Vagina (tissue), 2 donors: ENCODE measurements around the gene UPF3A.

ENCODE experiments used
- POLR2A ChIP-seq, 2 donors: fragments of 450-650 bp; IDR thresholded peaks; one replicate each; pipeline ENCODE4 v1.6.1; 2017; ENCODE audit warnings: antibody characterized with exemption in 2 of 2, mild to moderate bottlenecking in 2 of 2, moderate library complexity in 2 of 2
- TF ChIP-seq, protein P1 (sequence below), 3 experiments: fragments of 450-650 bp in 2 of 3; fragments of 200-600 bp in 1 of 3; sonication (generic) in 1 of 3; IDR thresholded peaks; one replicate each; pipeline ENCODE4 v1.5.1; 2017 to 2019; ENCODE audit warnings: antibody characterized with exemption in 3 of 3, mild to moderate bottlenecking in 2 of 3, moderate library complexity in 2 of 3

DNA sequence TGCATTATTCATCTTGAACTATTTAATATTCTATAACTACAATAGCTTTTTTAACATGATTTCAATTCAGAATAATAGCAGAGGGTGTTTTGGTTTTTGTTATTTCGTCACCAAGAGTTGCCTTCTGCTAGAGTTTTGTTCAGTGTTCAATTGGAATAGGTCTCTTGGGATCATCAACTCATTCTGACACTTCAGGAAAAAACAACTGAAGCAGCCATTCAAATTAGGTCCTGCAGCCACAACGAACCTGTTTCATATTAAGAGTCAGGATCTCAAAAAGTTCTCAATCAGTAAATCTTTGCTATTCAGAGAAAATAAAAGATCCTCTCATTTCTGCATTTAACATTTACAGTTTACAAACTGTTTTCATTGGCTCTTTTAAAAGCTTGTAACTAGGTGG is 30.5 kb downstream of the UPF3A start:
- TF ChIP-seq, protein P1, sequence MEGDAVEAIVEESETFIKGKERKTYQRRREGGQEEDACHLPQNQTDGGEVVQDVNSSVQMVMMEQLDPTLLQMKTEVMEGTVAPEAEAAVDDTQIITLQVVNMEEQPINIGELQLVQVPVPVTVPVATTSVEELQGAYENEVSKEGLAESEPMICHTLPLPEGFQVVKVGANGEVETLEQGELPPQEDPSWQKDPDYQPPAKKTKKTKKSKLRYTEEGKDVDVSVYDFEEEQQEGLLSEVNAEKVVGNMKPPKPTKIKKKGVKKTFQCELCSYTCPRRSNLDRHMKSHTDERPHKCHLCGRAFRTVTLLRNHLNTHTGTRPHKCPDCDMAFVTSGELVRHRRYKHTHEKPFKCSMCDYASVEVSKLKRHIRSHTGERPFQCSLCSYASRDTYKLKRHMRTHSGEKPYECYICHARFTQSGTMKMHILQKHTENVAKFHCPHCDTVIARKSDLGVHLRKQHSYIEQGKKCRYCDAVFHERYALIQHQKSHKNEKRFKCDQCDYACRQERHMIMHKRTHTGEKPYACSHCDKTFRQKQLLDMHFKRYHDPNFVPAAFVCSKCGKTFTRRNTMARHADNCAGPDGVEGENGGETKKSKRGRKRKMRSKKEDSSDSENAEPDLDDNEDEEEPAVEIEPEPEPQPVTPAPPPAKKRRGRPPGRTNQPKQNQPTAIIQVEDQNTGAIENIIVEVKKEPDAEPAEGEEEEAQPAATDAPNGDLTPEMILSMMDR (IDR thresholded peaks at IDR 0.05): no peak
- no peak for TF ChIP-seq POLR2A (IDR thresholded peaks at IDR 0.05)
